GM12873 (cell line): ENCODE measurements around the gene PPBP.

Source experiments
- TF ChIP-seq, protein P1 (sequence below): IDR thresholded peaks from 2 replicates; pipeline ENCODE4 v1.5.1; 2012; ENCODE audit warnings: low read depth, mild to moderate bottlenecking, moderate library complexity, low read length, control low read depth; ENCODE audit not compliant: insufficient read depth; ENCODE audit errors: missing control alignments

PPBP gene

GRCh38 chr4:74012130-74012529 lies 24.1 kb upstream of the PPBP start:
- TF ChIP-seq, protein P1, sequence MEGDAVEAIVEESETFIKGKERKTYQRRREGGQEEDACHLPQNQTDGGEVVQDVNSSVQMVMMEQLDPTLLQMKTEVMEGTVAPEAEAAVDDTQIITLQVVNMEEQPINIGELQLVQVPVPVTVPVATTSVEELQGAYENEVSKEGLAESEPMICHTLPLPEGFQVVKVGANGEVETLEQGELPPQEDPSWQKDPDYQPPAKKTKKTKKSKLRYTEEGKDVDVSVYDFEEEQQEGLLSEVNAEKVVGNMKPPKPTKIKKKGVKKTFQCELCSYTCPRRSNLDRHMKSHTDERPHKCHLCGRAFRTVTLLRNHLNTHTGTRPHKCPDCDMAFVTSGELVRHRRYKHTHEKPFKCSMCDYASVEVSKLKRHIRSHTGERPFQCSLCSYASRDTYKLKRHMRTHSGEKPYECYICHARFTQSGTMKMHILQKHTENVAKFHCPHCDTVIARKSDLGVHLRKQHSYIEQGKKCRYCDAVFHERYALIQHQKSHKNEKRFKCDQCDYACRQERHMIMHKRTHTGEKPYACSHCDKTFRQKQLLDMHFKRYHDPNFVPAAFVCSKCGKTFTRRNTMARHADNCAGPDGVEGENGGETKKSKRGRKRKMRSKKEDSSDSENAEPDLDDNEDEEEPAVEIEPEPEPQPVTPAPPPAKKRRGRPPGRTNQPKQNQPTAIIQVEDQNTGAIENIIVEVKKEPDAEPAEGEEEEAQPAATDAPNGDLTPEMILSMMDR: no peak

GRCh38 chr4:74009307-74009706 lies 21.3 kb upstream of the PPBP start:
- TF ChIP-seq, protein P1: no peak

GRCh38 chr4:74006009-74006476 lies 18.1 kb upstream of the PPBP start:
- TF ChIP-seq, protein P1: no peak

DNA sequence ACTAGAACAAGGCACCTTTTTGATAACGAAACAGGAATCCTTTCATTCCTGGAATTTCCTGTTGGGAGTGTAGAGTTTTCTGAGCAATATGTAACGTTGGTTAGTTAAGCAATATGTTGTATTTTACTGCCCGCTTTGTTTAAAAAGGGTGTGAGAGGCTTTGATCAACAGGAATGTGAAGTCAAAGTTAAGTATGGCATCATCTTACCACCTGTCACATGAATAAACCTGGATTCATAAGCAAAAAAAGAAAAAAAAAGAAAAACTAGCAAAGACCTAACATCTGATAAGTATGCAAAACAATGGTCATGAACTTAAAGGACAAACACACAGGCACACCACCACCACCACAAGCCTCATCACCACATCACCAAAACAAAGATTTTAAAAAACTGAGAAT lies 17.5 kb upstream of the PPBP start:
- TF ChIP-seq, protein P1: no peak

- TF ChIP-seq, protein P1: no peak
Observed at GRCh38 chr4:74004668-74005067, 16.7 kb upstream of the PPBP start.

GRCh38 chr4:74000301-74000700 lies 12.3 kb upstream of the PPBP start:
- TF ChIP-seq, protein P1: no peak

- TF ChIP-seq, protein P1: no peak
Observed at GRCh38 chr4:73998040-73999011, 10.3 kb upstream of the PPBP start, which contains the start of gene CXCL5. CXCL5 (minus strand) TSS chr4:73998677; CDS start chr4:73998581, 96 bp downstream.
